ENCODE data around the gene EI24. TPM values are rescaled to one million over a fixed set of nuclear protein-coding genes. Genes with fewer than 3 reads are reported as not detected.

EI24 gene
- total and polyA plus RNA-seq, 9 of the 15 experiments (the other 6 are each of a cell fraction or from before 2014, with no cell fraction given), result 50.4 to 260 (median 168) TPM

DNA sequence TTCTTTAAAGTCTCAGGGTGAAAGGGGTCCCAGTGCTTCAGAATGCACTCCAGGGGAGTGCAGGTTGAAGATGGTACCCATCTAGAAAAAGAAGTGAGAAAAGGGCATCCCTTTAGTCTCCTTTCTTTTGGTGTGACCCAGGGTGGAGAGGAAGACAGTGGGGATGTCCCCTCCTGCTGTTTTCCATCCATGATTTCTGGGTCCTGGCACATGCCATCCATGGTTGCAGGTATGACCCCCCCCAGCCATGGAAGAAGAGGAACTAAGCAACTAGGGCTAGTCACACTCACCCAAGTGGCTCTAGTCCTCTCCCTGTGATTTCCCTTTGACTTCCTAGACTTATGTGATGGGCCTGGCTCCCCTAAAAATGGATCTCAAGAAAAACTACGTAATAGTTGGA, 15.9 kb upstream of the EI24 start (continued):
- no peak for TF ChIP-seq ZNF274 (IDR thresholded peaks at IDR 0.05; ENCODE audit: borderline replicate concordance, low read depth, low read length)
- TF ChIP-seq PPARD (CRISPR knock-in tag; IDR thresholded peaks at IDR 0.05), result no peak
- TF ChIP-seq, protein P1, sequence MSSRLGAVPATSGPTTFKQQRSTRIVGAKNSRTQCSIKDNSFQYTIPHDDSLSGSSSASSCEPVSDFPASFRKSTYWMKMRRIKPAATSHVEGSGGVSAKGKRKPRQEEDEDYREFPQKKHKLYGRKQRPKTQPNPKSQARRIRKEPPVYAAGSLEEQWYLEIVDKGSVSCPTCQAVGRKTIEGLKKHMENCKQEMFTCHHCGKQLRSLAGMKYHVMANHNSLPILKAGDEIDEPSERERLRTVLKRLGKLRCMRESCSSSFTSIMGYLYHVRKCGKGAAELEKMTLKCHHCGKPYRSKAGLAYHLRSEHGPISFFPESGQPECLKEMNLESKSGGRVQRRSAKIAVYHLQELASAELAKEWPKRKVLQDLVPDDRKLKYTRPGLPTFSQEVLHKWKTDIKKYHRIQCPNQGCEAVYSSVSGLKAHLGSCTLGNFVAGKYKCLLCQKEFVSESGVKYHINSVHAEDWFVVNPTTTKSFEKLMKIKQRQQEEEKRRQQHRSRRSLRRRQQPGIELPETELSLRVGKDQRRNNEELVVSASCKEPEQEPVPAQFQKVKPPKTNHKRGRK (tag; IDR thresholded peaks at IDR 0.05), result no peak
- TF ChIP-seq, protein P2, sequence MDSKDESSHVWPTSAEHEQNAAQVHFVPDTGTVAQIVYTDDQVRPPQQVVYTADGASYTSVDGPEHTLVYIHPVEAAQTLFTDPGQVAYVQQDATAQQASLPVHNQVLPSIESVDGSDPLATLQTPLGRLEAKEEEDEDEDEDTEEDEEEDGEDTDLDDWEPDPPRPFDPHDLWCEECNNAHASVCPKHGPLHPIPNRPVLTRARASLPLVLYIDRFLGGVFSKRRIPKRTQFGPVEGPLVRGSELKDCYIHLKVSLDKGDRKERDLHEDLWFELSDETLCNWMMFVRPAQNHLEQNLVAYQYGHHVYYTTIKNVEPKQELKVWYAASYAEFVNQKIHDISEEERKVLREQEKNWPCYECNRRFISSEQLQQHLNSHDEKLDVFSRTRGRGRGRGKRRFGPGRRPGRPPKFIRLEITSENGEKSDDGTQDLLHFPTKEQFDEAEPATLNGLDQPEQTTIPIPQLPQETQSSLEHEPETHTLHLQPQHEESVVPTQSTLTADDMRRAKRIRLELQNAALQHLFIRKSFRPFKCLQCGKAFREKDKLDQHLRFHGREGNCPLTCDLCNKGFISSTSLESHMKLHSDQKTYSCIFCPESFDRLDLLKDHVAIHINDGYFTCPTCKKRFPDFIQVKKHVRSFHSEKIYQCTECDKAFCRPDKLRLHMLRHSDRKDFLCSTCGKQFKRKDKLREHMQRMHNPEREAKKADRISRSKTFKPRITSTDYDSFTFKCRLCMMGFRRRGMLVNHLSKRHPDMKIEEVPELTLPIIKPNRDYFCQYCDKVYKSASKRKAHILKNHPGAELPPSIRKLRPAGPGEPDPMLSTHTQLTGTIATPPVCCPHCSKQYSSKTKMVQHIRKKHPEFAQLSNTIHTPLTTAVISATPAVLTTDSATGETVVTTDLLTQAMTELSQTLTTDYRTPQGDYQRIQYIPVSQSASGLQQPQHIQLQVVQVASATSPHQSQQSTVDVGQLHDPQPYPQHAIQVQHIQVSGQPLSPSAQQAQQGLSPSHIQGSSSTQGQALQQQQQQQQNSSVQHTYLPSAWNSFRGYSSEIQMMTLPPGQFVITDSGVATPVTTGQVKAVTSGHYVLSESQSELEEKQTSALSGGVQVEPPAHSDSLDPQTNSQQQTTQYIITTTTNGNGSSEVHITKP (IDR thresholded peaks at IDR 0.05; ENCODE audit: partially characterized antibody), result peak; percentile 71
- TF ChIP-seq, protein P3, sequence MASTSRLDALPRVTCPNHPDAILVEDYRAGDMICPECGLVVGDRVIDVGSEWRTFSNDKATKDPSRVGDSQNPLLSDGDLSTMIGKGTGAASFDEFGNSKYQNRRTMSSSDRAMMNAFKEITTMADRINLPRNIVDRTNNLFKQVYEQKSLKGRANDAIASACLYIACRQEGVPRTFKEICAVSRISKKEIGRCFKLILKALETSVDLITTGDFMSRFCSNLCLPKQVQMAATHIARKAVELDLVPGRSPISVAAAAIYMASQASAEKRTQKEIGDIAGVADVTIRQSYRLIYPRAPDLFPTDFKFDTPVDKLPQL (IDR thresholded peaks at IDR 0.05; ENCODE audit: extremely low read depth, insufficient read length), result no peak
- no peak for TF ChIP-seq TAF1 (IDR thresholded peaks at IDR 0.05; ENCODE audit: control insufficient read depth, extremely low read depth, insufficient read depth, low read length, severe bottlenecking)
- no peak for TF ChIP-seq CBFA2T2 (conservative IDR thresholded peaks at IDR 0.05)
- no peak for TF ChIP-seq MTA2 (IDR thresholded peaks at IDR 0.05; ENCODE audit: low read depth)
